Cortex of kidney (tissue), 1 donor: ENCODE measurements around the gene SHB.

ENCODE experiments used
- DNase-seq: peaks from one replicate; lab custom pipeline; 2025; lab: John Stamatoyannopoulos, UW

Gene SHB

DNA sequence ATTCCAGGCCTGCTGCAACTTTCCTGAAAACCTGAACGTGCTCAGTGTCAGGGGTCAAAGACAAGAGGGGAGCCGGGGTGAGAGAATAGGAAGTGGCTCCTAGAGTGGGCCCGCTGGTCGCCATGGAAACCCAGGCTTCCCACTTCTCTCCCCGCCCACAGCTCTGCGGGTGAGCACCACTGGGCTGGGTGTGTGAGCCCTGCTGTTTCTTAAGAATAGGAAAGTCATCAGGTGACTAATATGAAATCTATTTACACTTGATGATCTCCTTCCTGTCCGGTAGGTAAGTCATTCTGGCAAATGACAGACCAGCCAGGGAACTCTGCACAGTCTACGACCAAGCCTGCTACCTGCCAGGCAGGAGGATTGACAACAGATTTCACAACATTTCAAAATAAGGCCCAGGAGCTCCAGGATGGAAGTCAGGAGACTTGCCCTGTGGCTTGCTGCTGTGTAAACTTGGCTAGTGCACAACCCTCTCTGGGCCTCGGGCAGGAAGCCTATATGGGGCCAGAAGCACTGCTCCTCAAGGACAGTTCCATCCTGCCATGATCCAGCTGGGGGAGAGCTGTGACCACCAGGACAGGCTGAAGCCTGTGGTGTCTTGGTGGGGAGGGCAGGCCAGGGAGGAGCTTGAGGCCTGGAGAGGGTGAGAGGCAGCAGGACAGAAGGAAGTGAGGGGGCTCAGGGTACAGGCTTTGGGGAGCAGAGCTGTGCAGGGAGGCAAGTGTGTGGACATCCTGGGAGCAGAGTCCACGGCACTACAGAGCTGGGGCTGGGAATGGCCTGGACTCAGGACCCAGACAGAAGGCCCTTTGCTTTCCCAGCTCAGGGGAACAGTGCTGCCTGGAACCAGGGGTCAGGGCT, 60.6 kb downstream of the SHB start:
- DNase-seq, result no peak

GRCh38 chr9:38007016-38007415, 62.0 kb downstream of the SHB start:
- no peak for DNase-seq

GRCh38 chr9:38006163-38006562, 62.9 kb downstream of the SHB start:
- no peak for DNase-seq

DNA sequence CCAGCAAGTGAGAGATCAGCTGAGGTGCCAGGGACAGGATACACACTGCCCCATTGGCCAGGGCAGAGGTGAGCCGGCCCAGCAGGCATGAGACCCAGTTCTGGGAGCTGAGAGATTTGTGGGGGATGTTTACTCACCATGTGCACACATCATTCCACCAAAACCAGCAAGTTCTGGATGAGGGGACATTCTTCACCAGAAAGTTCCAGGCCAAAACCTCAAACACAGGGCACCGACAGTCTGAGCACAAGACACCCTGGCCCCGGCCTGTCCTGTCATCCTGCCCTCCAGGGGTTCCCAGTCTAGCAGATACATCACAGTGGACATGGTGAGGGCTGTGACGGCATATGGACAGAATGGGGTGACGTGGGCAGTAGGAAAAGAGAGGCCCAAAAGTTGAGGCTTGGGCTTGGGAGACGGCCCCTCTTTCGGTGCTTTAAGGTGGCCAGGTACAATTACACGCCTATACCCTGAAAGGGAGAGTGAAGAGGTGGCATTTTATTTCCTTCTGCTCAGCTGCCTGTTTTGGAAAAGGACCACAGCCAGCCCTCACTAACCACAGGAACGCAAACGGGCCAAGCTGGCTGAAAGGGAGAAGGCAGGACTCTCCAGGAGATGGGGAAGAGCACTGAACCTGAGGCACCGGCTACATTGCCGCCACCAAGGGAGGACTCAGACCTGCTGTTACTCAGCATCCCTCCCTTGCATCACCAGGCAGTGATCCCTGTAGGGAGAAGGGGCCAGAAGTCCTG, 64.0 kb downstream of the SHB start:
- no peak for DNase-seq

GRCh38 chr9:38003946-38004808, 64.8 kb downstream of the SHB start:
- DNase-seq, result no peak

- no peak for DNase-seq
These were observed 65.8 kb downstream of the SHB start for GRCh38 chr9:38003230-38003629.

- DNase-seq, result no peak
These were observed 67.6 kb downstream of the SHB start for GRCh38 chr9:38001430-38001829.

GRCh38 chr9:38000735-38001134, 68.3 kb downstream of the SHB start:
- DNase-seq, result no peak

- DNase-seq, result no peak
These were observed 68.7 kb downstream of the SHB start for GRCh38 chr9:38000332-38000731.

DNA sequence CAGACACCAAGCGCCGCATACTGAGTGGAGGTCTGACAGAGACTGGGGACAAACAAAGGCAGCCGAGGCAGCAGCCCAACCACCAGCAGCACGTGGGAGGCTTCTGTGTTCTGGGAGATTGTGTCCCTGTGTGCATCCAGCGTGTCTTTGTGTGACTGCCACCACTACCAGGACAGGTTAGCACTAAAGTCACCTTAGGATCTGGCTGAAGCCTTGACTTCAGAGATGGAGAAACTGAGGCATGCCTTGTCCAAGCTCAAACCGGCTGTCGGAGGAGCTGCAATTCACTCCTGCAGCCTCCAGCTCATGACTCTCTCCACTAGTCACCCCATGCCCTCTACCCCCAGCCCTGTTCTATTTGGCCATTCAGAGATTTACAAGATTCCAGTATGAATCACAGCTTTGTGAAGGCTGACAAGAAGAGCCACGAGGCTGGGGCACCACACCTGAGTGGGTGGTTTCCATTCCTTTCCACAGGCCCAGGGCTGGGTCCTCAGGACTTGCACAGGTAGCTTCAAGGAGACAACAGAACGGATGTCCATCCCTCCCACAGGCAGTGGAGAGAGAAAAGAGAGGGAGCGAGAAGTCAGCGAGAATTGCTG, 69.3 kb downstream of the SHB start:
- DNase-seq, result no peak

GRCh38 chr9:37998881-37999587, 70.0 kb downstream of the SHB start:
- no peak for DNase-seq

DNA sequence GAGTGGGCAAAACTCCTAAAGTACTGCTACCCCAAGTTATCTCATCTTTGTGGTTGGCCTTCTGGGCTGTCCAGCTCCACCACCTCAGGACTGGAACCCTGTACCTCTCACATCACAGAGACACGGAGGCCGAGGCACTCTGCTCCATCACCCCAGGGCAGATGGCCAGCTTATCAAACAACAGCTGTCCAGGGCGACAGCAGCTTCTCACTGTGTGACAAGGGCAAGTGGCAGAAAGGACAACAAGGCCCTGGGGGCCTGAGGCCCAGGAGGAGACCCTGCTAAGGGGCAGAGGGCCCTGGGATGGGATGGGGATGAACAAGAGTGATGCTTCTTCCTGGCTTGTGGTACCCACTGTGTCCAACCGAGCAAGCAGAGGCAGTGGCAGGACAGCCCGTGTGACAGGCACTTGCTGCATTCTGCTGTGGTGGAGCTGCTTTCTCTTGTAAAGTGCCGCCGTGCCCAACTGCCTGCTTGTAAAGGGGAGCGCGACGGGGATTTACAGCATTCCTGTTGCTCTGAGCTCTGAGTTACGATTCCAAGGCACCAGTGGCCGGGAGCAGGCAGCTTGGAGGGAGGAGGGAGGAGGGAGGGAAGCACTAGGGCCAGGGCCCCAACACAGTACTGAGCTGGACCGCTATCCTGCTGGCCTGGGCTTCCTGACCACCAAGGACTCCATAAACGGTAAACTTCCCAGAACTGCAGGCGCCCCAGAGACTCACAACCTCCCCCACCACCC, 71.2 kb downstream of the SHB start:
- no peak for DNase-seq

DNA sequence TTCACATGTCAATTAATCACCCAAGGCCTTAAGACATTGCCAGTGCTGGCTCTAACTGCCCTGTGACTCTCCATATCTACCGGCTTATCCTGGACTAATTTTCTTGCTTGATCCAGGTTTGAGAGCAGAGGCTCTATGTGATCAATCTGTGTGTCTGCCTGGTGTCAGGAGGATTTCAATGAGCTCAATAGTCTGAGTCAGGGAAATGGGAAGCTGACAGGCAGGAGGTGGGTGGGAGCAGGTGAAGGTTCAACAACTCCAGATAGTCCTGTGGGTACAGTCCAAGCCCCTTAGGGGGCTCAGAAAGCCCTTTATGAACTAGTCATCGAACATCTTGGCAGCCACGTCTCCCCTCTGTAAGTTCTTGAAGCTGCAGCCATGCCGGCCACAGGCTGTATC, 72.2 kb downstream of the SHB start:
- DNase-seq, result no peak

GRCh38 chr9:37995961-37996818, 72.8 kb downstream of the SHB start:
- no peak for DNase-seq

DNA sequence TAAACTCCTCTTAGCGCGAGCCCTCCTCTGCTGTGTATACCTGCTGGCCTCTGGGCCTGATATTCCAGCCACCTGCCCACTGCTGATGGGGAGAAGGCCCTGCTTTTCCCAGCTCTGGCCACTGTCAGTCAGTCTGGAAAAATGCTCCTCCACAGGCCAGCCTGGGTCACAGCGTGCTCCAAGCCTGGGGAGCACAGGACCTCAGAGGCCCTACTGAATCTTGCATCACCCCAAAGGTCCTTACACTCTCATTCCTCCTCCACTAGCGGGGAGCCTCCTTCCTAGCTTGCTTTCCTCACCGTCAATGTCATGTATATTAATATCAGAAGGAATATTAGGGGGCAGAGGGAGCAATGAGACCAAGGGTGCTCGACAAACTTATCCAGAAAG, 73.7 kb downstream of the SHB start:
- no peak for DNase-seq

GRCh38 chr9:37994639-37995347, 74.2 kb downstream of the SHB start:
- DNase-seq, result no peak

GRCh38 chr9:37992924-37993349, 76.1 kb downstream of the SHB start:
- DNase-seq, result no peak

DNA sequence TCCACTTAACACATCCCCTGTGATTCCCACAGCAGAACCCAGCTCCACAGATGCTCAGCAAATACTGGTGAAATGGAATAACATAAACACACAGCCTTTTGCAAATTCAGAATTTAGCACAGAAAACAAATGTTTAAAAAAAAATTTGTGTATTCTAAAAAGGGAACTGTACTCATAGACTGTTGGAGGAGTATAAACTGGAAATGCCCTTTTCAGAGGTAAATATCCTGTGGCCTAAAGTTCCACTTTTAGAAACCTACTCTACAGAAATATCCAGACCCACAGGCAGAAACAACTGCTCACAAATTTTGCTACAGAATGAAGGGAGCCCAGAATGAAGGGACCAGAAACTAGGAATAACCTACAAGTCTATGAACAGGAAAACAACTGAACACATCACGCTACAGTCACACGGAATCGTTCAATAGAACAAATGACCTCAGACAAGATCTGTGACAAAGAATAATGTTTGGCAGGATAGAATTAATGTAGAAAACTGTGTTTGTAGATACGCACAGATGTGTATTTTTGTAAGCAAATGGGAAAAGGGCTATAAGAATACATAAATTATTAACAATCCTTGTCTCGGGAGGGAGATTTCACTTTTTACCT, 78.5 kb downstream of the SHB start:
- DNase-seq, result no peak

GRCh38 chr9:37989701-37990100, 79.3 kb downstream of the SHB start:
- no peak for DNase-seq
